Stimulated activated CD4-positive, alpha-beta T cell treated with anti-CD3 and anti-CD28 coated beads, Interleukin-12 subunit alpha, Interleukin-12 subunit beta, amount 100 ng/mL, for 24 hours (primary cell): ENCODE data around the gene TCIRG1.
A peak's percentile ranks its signal among the peaks of the same experiment; 100 is the strongest.
"Not testable (repeated sequence)": the region's sequence is repeated elsewhere in the genome, so short reads cannot be mapped to it uniquely, and the experiment has no call there.

Experiments used
- DNase-seq, 2 experiments: peaks; one replicate each; pipeline ENCODE4 v3.0.0-alpha.2; 2020; ENCODE audit warnings: low read depth in 2 of 2

The TCIRG1 gene, protein sequence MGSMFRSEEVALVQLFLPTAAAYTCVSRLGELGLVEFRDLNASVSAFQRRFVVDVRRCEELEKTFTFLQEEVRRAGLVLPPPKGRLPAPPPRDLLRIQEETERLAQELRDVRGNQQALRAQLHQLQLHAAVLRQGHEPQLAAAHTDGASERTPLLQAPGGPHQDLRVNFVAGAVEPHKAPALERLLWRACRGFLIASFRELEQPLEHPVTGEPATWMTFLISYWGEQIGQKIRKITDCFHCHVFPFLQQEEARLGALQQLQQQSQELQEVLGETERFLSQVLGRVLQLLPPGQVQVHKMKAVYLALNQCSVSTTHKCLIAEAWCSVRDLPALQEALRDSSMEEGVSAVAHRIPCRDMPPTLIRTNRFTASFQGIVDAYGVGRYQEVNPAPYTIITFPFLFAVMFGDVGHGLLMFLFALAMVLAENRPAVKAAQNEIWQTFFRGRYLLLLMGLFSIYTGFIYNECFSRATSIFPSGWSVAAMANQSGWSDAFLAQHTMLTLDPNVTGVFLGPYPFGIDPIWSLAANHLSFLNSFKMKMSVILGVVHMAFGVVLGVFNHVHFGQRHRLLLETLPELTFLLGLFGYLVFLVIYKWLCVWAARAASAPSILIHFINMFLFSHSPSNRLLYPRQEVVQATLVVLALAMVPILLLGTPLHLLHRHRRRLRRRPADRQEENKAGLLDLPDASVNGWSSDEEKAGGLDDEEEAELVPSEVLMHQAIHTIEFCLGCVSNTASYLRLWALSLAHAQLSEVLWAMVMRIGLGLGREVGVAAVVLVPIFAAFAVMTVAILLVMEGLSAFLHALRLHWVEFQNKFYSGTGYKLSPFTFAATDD

GRCh38 chr11:68038718-68039525 is at the start of gene TCIRG1:
TCIRG1 (plus strand) TSS chr11:68039025; CDS start chr11:68041272, 2,247 bp downstream.
- peak in 1 of 2 experiments; percentile 69 for DNase-seq

GRCh38 chr11:67990546-67991346 is 48.1 kb upstream of the TCIRG1 start:
- DNase-seq: not testable (repeated sequence)

GRCh38 chr11:67991347-67992121 is 47.3 kb upstream of the TCIRG1 start:
- not testable (repeated sequence) for DNase-seq

DNA sequence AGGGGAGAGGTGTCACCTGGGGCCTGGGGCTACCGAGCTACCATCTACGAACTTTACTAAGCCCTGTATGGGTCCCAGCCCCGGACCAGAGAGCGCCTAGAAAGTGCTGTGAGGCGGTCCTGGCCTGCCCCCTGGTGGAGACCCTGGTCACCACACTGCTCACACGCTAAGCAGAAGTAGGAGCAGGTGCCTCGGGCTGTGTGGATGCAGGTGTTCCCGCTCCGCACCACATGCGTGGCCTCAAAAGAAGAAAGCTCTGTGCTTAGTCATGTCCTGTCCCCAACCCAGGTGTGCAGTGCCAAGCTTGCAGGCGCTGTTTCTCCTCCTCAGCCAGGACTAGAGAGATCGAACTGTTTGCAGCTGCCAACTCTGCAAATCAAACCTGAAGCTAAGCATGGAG is 45.0 kb upstream of the TCIRG1 start:
- DNase-seq: peak in 1 of 2 experiments; percentile 23

- DNase-seq: not testable (repeated sequence)
Observed at GRCh38 chr11:67994387-67994786, 44.4 kb upstream of the TCIRG1 start.

GRCh38 chr11:67995129-67995528 is 43.7 kb upstream of the TCIRG1 start:
- not testable (repeated sequence) for DNase-seq

DNA sequence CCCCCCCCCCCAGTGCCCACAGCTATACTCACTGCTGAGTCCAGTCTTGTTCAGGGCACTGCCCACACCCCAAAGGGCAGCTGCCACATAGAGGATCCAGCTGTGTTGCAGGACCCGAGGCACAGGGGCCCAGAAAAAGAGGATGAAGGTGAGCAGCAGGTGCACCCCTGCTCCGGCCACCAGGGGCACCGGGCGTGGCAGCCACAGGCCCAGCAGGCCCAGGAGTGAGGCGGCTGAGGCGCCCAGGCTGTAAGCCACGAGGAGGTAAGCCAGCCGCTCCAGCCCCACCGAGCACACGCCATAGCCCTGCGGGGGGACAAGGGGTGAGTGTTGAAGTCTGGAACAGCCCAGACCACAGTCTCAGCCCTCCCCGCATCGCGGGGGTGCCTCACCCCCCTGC is 43.2 kb upstream of the TCIRG1 start:
- DNase-seq: not testable (repeated sequence)

DNA sequence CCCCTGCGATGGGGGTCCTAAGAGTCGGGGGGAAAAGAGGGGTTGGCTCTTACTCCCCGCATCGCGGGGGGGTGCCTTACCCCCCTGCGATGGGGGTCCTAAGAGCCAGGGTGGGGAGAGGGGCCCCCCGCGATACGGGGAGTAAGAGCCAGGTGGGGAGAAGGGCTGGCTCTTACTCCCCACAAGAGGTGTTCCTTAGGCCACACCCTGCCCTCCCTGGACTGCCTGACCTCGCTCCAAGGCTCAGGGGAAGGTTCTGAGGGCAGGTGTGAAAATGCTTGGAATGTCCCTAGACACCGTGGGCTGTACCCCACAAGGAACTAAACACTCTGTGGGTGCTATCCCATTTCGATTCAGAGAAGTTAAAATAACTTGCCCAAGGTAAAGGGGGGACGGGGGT is 42.8 kb upstream of the TCIRG1 start:
- DNase-seq: no peak

- peak in 1 of 2 experiments; percentile 44 for DNase-seq
Observed at GRCh38 chr11:67996622-67997474, 42.0 kb upstream of the TCIRG1 start.

DNA sequence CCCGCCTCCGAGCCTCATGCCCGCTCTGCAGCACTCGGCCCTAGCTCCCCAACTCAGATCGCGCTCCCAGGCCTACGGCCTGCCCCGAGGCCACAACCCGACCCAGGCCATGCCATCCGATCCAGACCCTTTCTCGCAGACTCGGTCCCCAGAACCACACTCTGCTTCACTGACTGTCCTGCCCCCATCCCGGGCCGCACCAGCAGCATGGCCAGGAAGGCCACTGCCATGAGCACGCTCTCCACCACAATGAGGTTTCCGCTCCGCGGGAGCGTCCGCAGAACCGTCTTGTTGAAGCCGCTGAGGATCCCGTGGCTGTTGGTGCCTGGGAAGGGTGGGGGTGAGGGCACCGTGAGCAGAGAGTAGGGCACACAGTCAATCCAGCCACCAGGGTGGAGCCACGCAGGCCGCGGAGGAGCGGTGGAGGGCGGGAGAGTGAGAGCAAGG is 41.3 kb upstream of the TCIRG1 start:
- no peak for DNase-seq

- DNase-seq: no peak
Observed at GRCh38 chr11:67998150-67999045, 40.4 kb upstream of the TCIRG1 start.

- no peak for DNase-seq
Observed at GRCh38 chr11:67999201-67999629, 39.6 kb upstream of the TCIRG1 start.

GRCh38 chr11:67999704-68000103 is 39.1 kb upstream of the TCIRG1 start:
- DNase-seq: no peak

DNA sequence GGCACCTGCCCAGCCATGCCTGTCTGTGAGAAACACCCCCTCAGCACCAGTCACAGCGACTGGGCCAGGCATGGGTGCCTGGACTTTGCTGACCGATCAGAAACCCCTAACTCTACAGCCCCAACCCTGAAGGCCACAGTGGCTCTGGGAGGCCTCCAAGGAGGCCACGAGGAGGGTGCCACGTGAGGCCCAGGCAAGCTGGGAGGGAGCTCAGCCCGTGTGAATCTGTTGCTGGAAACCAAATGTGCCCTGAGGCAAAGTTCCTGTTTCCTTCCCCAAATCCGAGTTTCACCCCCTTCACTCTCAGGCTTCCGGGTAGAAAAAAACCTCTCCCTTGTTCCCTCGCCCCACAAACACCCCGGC is 36.3 kb upstream of the TCIRG1 start:
- DNase-seq: no peak

DNA sequence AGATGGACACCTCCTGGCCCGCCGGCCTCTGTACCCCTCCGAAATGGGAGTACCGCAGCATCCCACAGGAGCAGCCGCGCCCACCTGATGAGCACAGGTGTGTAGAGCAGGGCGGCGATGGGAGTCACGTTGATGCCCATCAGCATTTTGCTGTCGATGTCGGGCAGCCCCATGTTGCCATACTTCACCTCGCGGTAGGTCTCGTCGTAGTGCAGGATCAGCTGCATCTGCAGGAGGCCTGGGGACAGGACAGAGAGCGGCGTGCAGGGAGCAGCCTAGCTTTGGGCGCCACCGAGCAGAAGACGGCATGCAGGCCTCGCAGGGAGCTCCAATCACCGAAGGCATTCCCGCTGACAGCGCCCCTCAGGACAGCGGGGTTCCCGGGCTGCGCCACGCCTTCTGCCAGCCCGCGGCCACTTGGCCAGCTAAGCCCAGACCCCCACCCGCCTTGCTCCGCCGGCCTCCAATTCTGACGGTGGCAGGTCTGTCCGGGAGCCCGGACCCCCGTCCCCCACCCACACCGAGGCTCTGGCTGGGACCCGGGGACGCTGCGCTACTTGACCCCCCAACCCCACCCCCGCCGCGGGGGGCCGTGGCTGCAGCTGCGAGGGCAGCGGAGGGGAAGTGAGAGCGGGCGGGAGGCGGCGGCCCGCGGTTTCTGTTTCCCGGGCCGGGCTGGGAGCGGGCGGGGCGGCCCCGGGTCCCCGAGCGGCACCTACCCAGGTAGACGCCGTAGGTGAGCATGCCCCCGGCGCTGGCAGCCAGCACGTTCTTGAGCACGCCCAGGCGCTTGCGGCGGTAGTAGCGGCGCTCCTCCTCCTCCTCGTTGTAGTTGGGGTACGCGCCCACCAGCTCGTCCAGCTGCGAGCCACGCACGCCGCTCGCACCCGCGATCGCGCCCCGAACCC is 35.6 kb upstream of the TCIRG1 start:
- peak in 1 of 2 experiments; percentile 29 for DNase-seq

DNA sequence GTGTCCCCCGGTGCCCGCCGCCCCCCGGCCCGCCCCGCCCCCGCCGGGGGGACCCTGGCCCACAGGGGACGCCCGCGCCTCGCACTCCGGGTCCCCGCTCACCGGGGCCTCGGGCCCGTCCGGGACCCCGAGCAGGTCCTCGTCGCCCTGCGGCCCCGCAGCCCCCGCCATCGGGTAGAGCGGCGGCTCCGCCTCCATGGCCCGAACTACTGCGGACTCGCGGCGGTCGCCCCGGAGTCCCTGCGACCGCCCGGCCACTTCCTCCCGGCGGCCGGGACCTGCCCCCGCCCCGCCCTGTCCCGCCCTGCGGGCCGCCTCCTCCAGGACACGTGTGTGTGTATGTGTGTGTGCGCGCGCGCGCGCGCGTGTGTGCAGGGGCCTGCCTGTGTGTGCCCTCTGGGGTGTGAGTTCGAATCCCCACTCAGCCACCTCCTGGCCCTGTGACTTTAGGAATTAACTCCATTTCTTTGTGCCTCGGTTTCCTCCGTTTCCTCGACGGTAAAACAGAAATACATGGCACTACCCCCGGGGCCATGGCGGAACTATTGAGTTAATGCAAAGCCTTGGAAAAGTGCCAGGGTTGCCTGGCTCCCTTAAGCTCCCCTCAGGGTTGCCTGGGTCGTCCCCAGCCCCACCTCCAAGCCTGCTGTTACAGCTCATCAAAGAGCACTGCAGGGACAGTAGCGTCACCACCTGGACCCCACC is 34.8 kb upstream of the TCIRG1 start, which contains the start of gene UNC93B1:
TSS of gene UNC93B1 (minus strand) at position 252 of the 705 bp plus-strand sequence. CDS start at position 198, 54 bp downstream.
- peak; percentile 48 to 83 for DNase-seq
